Bronchial epithelial cell (primary cell): ENCODE results near the gene C17orf100. TPM values are rescaled to one million over a fixed set of nuclear protein-coding genes. Genes with fewer than 3 reads are reported as not detected.
"Not testable (repeated sequence)": the region's sequence is repeated elsewhere in the genome, so short reads cannot be mapped to it uniquely, and the experiment has no call there.

Source experiments
- DNase-seq: peaks from one replicate; pipeline ENCODE4 v3.0.0-alpha.2; 2010; ENCODE audit warnings: low read depth
- FAIRE-seq: peaks from 2 replicates; lab custom pipeline; 2011; peaks lifted over from hg19 to GRCh38; lab: Jason Lieb, UNC
- H3K27me3 ChIP-seq: 2 replicates; pipeline ENCODE4 v1.5.1; 2011; ENCODE audit warnings: low read length; ENCODE audit not compliant: control insufficient read depth, insufficient read depth
- H3K36me3 ChIP-seq: 2 replicates; pipeline ENCODE4 v1.5.1; 2011; ENCODE audit warnings: low read length; ENCODE audit not compliant: control insufficient read depth, insufficient read depth
- H3K4me3 ChIP-seq: 2 replicates; pipeline ENCODE4 v1.5.1; 2011; ENCODE audit warnings: mild to moderate bottlenecking, low read depth, low read length, control low read depth
- total RNA-seq: library from RNA; depleted of rRNA; stranded (reverse); fragments of >200 nt; gene quantifications from 2 replicates; pipeline ENCODE4 v1.2.1, GENCODE V29; 2014
- TF ChIP-seq, protein P1 (sequence below): IDR thresholded peaks from 2 replicates; pipeline ENCODE4 v1.5.1; 2011; ENCODE audit warnings: mild to moderate bottlenecking, moderate library complexity, low read length, control low read depth, inconsistent platforms; ENCODE audit not compliant: insufficient read depth, severe bottlenecking

The C17orf100 gene
- total RNA-seq, 1 donor from 2014 or later = 0.53 TPM

DNA sequence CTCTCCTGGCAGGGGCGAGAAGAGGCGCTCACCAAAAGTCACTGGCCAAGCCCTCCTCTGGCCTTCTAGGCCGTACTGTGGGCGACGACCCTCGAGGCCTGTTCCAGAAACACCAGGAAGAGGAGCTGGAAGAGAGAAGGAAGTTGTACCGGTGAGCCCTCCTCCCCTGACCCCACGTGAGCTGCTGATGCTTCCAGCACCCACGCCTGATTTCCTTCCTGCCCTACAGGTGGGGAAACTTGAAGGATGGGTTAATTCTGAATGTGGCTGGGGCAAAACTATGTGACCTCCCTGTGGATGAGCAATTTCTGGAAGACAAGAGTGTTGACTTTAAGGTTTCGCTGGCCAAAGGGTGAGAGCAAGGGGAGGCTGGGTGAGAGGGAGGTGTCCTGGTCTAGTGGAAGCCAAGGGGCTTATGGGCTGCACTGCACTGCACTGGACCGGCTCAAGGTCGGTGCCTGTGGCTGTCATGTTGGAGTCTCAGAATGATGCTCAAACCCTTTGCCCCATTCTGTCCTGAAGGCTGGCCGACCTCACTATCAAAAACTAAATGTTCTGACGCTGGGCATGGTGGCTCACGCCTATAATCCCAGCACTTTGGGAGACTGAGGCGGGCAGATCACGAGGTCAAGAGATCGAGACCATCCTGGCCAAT, 6.2 kb downstream of the C17orf100 start:
- TF ChIP-seq, protein P1, sequence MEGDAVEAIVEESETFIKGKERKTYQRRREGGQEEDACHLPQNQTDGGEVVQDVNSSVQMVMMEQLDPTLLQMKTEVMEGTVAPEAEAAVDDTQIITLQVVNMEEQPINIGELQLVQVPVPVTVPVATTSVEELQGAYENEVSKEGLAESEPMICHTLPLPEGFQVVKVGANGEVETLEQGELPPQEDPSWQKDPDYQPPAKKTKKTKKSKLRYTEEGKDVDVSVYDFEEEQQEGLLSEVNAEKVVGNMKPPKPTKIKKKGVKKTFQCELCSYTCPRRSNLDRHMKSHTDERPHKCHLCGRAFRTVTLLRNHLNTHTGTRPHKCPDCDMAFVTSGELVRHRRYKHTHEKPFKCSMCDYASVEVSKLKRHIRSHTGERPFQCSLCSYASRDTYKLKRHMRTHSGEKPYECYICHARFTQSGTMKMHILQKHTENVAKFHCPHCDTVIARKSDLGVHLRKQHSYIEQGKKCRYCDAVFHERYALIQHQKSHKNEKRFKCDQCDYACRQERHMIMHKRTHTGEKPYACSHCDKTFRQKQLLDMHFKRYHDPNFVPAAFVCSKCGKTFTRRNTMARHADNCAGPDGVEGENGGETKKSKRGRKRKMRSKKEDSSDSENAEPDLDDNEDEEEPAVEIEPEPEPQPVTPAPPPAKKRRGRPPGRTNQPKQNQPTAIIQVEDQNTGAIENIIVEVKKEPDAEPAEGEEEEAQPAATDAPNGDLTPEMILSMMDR = no peak
- peak overlapping the region; percentile 41 for H3K4me3 ChIP-seq
- peak; percentile 89 for FAIRE-seq
- no peaks in the 10 kb centered on the region for H3K36me3 ChIP-seq
- DNase-seq = no peak
- H3K27me3 ChIP-seq = no peaks in the 10 kb centered on the region

DNA sequence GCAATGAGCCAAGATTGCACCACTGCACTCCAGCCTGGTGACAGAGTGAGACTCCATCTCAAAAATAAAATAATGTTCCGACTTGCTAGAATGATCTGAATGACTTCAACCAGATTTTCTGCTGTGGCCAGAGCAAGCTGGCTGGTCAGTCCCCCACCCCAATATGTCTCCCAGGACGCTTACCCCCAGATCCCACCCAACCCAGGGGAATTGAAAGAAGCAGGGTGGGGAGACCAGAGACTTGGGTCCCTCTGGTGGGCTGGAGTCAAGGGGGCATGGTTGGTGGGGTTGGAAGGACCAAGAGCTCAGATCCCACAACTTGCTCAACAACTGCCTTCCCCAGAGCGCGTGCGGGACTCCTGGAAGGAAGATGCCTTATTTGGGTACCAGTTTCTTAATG, 6.8 kb downstream of the C17orf100 start:
- H3K4me3 ChIP-seq, FAIRE-seq, DNase-seq, H3K36me3 ChIP-seq, H3K27me3 ChIP-seq: not testable (repeated sequence)

DNA sequence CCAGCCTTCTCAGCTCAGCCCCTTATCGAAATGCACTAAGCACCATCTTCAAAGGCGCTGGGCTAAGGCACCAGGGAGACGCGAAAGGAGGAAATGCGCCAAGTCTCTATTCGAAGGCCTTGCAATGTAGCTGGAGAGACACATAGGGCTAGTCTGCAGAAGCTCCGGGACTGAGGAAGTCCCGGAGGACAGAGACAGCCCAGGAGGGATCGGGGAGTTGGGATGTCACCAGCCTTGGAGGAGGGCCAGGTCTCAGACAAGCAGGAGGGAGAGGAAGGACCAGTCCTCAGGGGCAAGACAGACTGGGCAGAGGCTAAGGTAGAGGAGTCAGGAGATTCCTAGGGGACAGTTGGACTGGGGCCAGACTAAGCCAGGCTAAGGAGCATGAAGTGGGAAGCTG, 8.5 kb downstream of the C17orf100 start:
- TF ChIP-seq, protein P1 = no peak
- Histone ChIP-seq H3K36me3 (no peaks in the 10 kb centered on the region), H3K4me3 (no peak overlapping the region), H3K27me3 (no peaks in the 10 kb centered on the region)
- FAIRE-seq (no peak), DNase-seq (no peak)

DNA sequence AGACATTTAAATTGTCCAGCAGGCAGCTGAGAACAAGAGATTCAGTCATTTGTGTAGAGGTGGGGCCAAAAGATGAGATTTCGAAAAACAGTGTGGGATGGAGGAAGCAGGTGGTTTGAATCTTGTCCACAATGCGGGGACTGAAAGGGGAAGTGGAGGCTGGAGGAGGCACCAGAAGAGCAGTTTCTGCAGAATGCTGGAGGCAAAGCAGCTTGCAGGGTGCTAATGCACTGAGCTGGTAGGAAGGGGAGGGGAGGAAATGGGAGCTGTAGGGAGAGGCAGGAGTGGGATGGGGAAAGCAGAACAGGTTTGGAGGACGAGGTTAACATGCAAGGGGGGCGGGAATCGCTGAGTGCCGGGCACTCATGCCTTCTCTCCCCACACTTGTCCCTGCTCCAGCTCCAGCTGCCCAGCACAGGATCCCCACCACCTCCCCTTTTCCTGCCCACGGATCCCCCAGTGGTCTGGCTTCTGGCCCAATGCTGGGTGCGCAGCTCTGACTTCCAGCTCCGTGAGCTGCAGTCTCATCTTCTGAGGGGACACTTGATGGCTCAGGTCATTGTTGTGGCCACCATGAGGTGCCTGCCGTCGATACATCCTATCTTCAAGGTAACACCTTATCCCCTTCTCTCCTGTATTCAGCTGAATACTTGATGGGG, 9.4 kb downstream of the C17orf100 start:
- DNase-seq (no peak), FAIRE-seq (peak; percentile 80)
- H3K4me3 ChIP-seq = no peak overlapping the region
- no peaks in the 10 kb centered on the region for H3K36me3 ChIP-seq
- TF ChIP-seq, protein P1 = no peak
- H3K27me3 ChIP-seq = no peaks in the 10 kb centered on the region

DNA sequence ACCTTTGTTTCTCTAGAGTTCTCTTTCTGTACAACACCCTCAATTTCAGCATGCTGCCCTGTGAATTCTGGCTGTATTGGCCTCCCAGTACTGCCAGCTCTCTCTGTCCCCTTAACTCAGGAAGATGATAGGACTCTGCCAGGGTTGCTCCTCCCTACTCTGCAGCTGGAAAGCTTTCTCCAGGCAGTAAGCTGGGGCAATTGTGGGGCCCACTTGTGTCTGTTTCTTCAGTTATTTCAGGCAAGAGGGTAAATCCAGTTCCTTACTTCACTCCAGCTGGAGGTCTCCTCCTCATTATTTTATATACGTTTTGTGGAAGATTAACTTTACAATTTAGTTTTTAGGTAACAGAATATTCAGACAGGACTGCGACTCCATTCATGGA, 9.9 kb downstream of the C17orf100 start:
- DNase-seq (no peak), FAIRE-seq (no peak)
- TF ChIP-seq, protein P1 = no peak
- Histone ChIP-seq H3K36me3 (no peaks in the 10 kb centered on the region), H3K4me3 (no peak overlapping the region), H3K27me3 (no peaks in the 10 kb centered on the region)

DNA sequence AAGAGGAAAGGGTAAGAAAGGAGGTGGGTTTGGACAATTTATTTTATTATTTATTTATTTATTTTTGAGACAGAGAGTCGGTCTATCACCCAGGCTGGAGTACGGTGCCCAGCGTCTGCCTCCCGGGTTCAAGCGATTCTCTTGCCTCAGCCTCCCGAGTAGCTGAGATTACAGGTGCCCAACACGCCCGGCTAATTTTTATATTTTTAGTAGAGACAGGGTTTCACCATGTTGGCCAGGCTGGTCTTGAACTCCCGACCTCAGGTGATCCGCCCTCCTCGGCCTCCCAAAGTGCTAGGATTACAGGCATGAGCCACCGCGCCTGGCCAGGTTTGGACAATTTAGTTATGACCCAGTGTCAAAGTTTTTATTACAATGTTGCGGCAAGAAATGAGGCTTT, 11.6 kb downstream of the C17orf100 start:
- DNase-seq, H3K4me3 ChIP-seq, FAIRE-seq: not testable (repeated sequence)

DNA sequence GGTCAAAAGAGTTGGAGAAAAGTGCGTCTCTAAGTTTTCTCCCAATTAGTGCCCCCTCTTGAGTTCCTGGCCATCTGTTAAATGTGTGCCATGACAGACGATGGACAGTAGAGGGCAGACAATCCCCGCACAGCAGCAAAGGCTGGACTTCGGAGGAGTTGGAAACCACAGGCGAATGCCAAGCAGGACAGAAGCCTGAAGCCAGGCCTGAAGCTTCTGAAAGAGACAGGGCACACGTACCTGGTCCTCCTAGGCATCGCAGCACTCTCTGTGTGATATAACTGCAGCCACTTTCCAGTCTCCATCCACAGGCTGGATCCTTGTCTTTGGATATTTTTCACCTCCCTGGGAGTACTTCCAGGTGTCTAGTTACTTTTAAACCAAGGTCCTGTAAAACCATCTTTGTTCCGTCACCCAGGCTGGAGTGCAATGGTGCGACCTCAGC, 14.5 kb downstream of the C17orf100 start:
- H3K4me3 ChIP-seq = no peak overlapping the region
- FAIRE-seq (peak; percentile 95), DNase-seq (peak; percentile 80)
- TF ChIP-seq, protein P1 = peak; percentile 90
- H3K36me3 ChIP-seq = no peaks in the 10 kb centered on the region
- no peaks in the 10 kb centered on the region for H3K27me3 ChIP-seq

More for the DNA sequence above, 11.6 kb downstream of the C17orf100 start:
- H3K36me3 ChIP-seq, H3K27me3 ChIP-seq: not testable (repeated sequence)
